Neural progenitor cell (in vitro differentiated cells): ENCODE measurements around the gene PNCK. TPM values are rescaled to one million over a fixed set of nuclear protein-coding genes. Genes with fewer than 3 reads are reported as not detected.
"Not testable (repeated sequence)": the region's sequence is repeated elsewhere in the genome, so short reads cannot be mapped to it uniquely, and the experiment has no call there.

Experiments used
- DNase-seq: peaks from one replicate; pipeline ENCODE4 v3.0.0-alpha.2; 2016; ENCODE audit warnings: low spot score
- H2AFZ ChIP-seq: fragments of 200-600 bp; sonication (generic); replicated peaks from 2 replicates; pipeline ENCODE4 v1.6.1; 2016; ENCODE audit warnings: antibody characterized with exemption
- H3F3A ChIP-seq: fragments of 200-600 bp; sonication (generic); 2 replicates; pipeline ENCODE4 v1.6.1; 2016; ENCODE audit warnings: antibody characterized with exemption, low read depth
- H3K27ac ChIP-seq: fragments of 200-600 bp; sonication (generic); 2 replicates; pipeline ENCODE4 v1.5.1; 2016; ENCODE audit warnings: mild to moderate bottlenecking
- H3K27me3 ChIP-seq: fragments of 200-600 bp; sonication (generic); 2 replicates; pipeline ENCODE4 v1.6.1; 2016; ENCODE audit warnings: mild to moderate bottlenecking, moderate library complexity
- H3K36me3 ChIP-seq: fragments of 200-600 bp; sonication (generic); 2 replicates; pipeline ENCODE4 v1.5.1; 2016
- H3K4me1 ChIP-seq: fragments of 200-600 bp; sonication (generic); 2 replicates; pipeline ENCODE4 v1.6.1; 2016; ENCODE audit warnings: mixed run types
- H3K4me2 ChIP-seq: fragments of 200-600 bp; sonication (generic); 2 replicates; pipeline ENCODE4 v1.6.1; 2016
- H3K4me3 ChIP-seq: fragments of 200-600 bp; sonication (generic); 2 replicates; pipeline ENCODE4 v1.5.1; 2016
- H3K79me2 ChIP-seq: fragments of 200-600 bp; sonication (generic); 2 replicates; pipeline ENCODE4 v1.6.1; 2016; ENCODE audit warnings: low read depth
- H3K9ac ChIP-seq: fragments of 200-600 bp; sonication (generic); 2 replicates; pipeline ENCODE4 v1.6.1; 2016
- H3K9me3 ChIP-seq: fragments of 200-600 bp; sonication (generic); 2 replicates; pipeline ENCODE4 v1.5.1; 2016; ENCODE audit warnings: low read depth
- H4K20me1 ChIP-seq: fragments of 200-600 bp; sonication (generic); 2 replicates; pipeline ENCODE4 v1.6.1; 2016; ENCODE audit warnings: low read depth
- H3K27ac Mint-ChIP-seq: 3 replicates; pipeline ENCODE4 v1.8.0; 2021; ENCODE audit warnings: mixed read lengths
- H3K27me3 Mint-ChIP-seq: 2 replicates; pipeline ENCODE4 v1.8.0; 2022; ENCODE audit warnings: low read depth, mild to moderate bottlenecking, inconsistent platforms, moderate library complexity, mixed read lengths; ENCODE audit not compliant: insufficient read depth
- H3K36me3 Mint-ChIP-seq: 3 replicates; pipeline ENCODE4 v1.8.0; 2021; ENCODE audit warnings: mixed read lengths
- H3K4me1 Mint-ChIP-seq: 3 replicates; pipeline ENCODE4 v1.8.0; 2021; ENCODE audit warnings: mixed read lengths
- H3K4me3 Mint-ChIP-seq: 3 replicates; pipeline ENCODE4 v1.8.0; 2021; ENCODE audit warnings: mild to moderate bottlenecking, moderate library complexity, mixed read lengths
- H3K9me3 Mint-ChIP-seq: 3 replicates; pipeline ENCODE4 v1.8.0; 2020; ENCODE audit warnings: mixed read lengths
- CTCF ChIP-seq: fragments of 200-600 bp; sonication (generic); IDR thresholded peaks from 2 replicates; pipeline ENCODE4 v1.5.1; 2017; ENCODE audit warnings: antibody characterized with exemption, mild to moderate bottlenecking
- EZH2 ChIP-seq: fragments of 200-600 bp; sonication (generic); IDR thresholded peaks from 2 replicates; pipeline ENCODE4 v1.6.1; 2017; ENCODE audit warnings: antibody characterized with exemption, mild to moderate bottlenecking, moderate library complexity
- EZH2phosphoT487 ChIP-seq: fragments of 200-600 bp; sonication (generic); IDR thresholded peaks from 2 replicates; pipeline ENCODE4 v1.6.1; 2017; ENCODE audit warnings: antibody characterized with exemption
- total RNA-seq: library from RNA; depleted of rRNA; stranded (reverse); fragments of >200 nt; gene quantifications from 2 replicates; pipeline ENCODE4 v1.2.3, GENCODE V29; 2015; ENCODE audit warnings: low replicate concordance

The PNCK gene
- total RNA-seq, 1 donor from 2014 or later: 19.7 TPM

GRCh38 chrX:153700376-153700945 is 26.8 kb upstream of the PNCK start:
- DNase-seq: no peak
- Histone ChIP-seq H3K4me3 (no peak overlapping the region), H3K27me3 (no peaks in the 10 kb centered on the region), H4K20me1 (peaks cover 19% of the 10 kb centered on the region), H3F3A (peaks cover 9% of the 10 kb centered on the region), H2AFZ (no peak overlapping the region), H3K9me3 (no peaks in the 10 kb centered on the region), H3K9ac (no peak overlapping the region), H3K4me1 (no peaks in the 10 kb centered on the region), H3K4me2 (no peak overlapping the region), H3K79me2 (no peaks in the 10 kb centered on the region), H3K36me3 (no peaks in the 10 kb centered on the region), H3K27ac (no peak overlapping the region)
- Mint-ChIP-seq H3K4me3 (no peak overlapping the region), H3K27ac (no peak overlapping the region), H3K9me3 (peaks cover 28% of the 10 kb centered on the region), H3K27me3 (peaks cover 4% of the 10 kb centered on the region), H3K36me3 (peaks cover 5% of the 10 kb centered on the region), H3K4me1 (no peaks in the 10 kb centered on the region)
- TF ChIP-seq EZH2 (no peak), CTCF (no peak), EZH2phosphoT487 (no peak)

GRCh38 chrX:153699784-153700371 is 26.3 kb upstream of the PNCK start:
- H3F3A ChIP-seq, H2AFZ ChIP-seq, H3K4me2 ChIP-seq, DNase-seq, H3K27me3 ChIP-seq, H3K36me3 ChIP-seq, H3K27ac Mint-ChIP-seq, H3K9ac ChIP-seq, H3K4me3 ChIP-seq, H3K9me3 ChIP-seq, H3K4me1 Mint-ChIP-seq, H3K4me3 Mint-ChIP-seq, H3K27me3 Mint-ChIP-seq, H3K27ac ChIP-seq, H3K79me2 ChIP-seq, H3K4me1 ChIP-seq, H3K36me3 Mint-ChIP-seq: not testable (repeated sequence)
- H3K9me3 Mint-ChIP-seq: peaks cover 27% of the 10 kb centered on the region
- H4K20me1 ChIP-seq: peaks cover 25% of the 10 kb centered on the region

- H3K9me3 ChIP-seq, H3K9ac ChIP-seq, H3F3A ChIP-seq, H3K36me3 ChIP-seq, H3K27ac ChIP-seq, H3K4me1 Mint-ChIP-seq, H3K4me3 ChIP-seq, H3K4me3 Mint-ChIP-seq, DNase-seq, H3K4me2 ChIP-seq, H3K79me2 ChIP-seq, H2AFZ ChIP-seq, H3K4me1 ChIP-seq, H3K27ac Mint-ChIP-seq, H3K27me3 ChIP-seq, H3K36me3 Mint-ChIP-seq, H3K27me3 Mint-ChIP-seq: not testable (repeated sequence)
- H4K20me1 ChIP-seq: peaks cover 30% of the 10 kb centered on the region
- H3K9me3 Mint-ChIP-seq: peaks cover 22% of the 10 kb centered on the region
These were observed 25.7 kb upstream of the PNCK start for GRCh38 chrX:153699210-153699783.

GRCh38 chrX:153697924-153698865 is 24.6 kb upstream of the PNCK start:
- TF ChIP-seq CTCF (no peak), EZH2phosphoT487 (no peak), EZH2 (no peak)
- Histone ChIP-seq H3K36me3 (no peaks in the 10 kb centered on the region), H4K20me1 (peaks cover 41% of the 10 kb centered on the region), H3K27ac (peak overlapping the region; percentile 53), H3K9me3 (no peaks in the 10 kb centered on the region), H3F3A (peaks cover 9% of the 10 kb centered on the region), H3K4me1 (no peaks in the 10 kb centered on the region), H3K9ac (no peak overlapping the region), H3K4me3 (no peak overlapping the region), H3K4me2 (no peak overlapping the region), H2AFZ (no peak overlapping the region), H3K27me3 (no peaks in the 10 kb centered on the region), H3K79me2 (no peaks in the 10 kb centered on the region)
- H3K27ac Mint-ChIP-seq: peak overlapping the region; percentile 25
- DNase-seq: no peak
- no peak overlapping the region for H3K4me3 Mint-ChIP-seq
- peaks cover 25% of the 10 kb centered on the region for H3K9me3 Mint-ChIP-seq
- peaks cover 2% of the 10 kb centered on the region for H3K27me3 Mint-ChIP-seq
- peaks cover 2% of the 10 kb centered on the region for H3K4me1 Mint-ChIP-seq
- H3K36me3 Mint-ChIP-seq: no peaks in the 10 kb centered on the region

GRCh38 chrX:153696986-153697722 is 23.5 kb upstream of the PNCK start:
- H3K4me3 ChIP-seq, H3K36me3 Mint-ChIP-seq, H3K27me3 Mint-ChIP-seq, H3K4me1 Mint-ChIP-seq, H3K36me3 ChIP-seq, H3K4me1 ChIP-seq, H3K9me3 ChIP-seq, H3F3A ChIP-seq, H3K27me3 ChIP-seq, DNase-seq, H3K79me2 ChIP-seq, H2AFZ ChIP-seq, H3K9ac ChIP-seq, H3K4me2 ChIP-seq: not testable (repeated sequence)
- Mint-ChIP-seq H3K4me3 (peak overlapping the region; percentile 51), H3K27ac (peak overlapping the region; percentile 4), H3K9me3 (peaks cover 27% of the 10 kb centered on the region)
- peak overlapping the region; percentile 46 for H3K27ac ChIP-seq
- H4K20me1 ChIP-seq: peaks cover 51% of the 10 kb centered on the region
